ENCODE results near the gene NSMCE3. TPM values are rescaled to one million over a fixed set of nuclear protein-coding genes. Genes with fewer than 3 reads are reported as not detected.

The NSMCE3 gene
- total RNA-seq = 21.6 TPM

DNA sequence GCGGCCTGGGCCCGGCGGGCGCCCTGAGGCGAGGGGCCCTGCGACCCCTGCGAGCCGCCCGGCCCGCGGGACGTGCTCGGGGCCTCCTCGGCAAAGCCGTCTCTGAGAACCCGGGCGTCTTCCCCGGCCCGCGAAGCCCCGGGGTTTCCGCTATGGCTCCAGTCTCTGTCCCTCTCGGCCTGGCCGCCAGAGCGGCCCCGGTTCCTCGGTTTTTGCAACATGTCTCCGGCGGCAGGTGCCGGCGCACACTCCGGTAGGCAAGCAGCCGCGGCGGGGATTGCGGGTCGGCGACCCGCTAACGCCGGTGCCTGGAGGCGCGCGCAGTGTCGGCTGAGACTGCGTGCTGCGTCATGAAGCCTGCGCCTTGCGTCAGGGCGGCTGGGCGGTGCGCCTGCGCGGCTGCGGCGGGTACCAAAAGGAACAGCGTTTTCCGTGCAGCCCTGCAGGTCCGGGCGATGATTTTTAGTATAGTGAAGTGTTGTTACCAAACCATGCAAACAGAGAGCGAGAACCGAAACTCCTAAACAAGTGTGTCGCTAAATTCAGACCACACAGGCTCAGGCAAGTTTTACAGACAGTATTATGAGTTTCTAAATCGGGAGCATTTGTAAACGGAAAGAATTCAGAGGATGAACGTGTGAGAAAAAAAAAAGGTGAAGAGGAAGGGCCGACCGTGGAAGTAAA lies at the start of gene NSMCE3:
NSMCE3 (minus strand) TSS at position 338 of the 684 bp plus-strand sequence; CDS start at position 221, 117 bp downstream.
- intact Hi-C loops (cut with DNase I) = loop anchor here (5.0 kb wide), 1 partner anchor 553 kb away; the partner anchor contains the start of gene TJP1
- TF ChIP-seq, protein P1, sequence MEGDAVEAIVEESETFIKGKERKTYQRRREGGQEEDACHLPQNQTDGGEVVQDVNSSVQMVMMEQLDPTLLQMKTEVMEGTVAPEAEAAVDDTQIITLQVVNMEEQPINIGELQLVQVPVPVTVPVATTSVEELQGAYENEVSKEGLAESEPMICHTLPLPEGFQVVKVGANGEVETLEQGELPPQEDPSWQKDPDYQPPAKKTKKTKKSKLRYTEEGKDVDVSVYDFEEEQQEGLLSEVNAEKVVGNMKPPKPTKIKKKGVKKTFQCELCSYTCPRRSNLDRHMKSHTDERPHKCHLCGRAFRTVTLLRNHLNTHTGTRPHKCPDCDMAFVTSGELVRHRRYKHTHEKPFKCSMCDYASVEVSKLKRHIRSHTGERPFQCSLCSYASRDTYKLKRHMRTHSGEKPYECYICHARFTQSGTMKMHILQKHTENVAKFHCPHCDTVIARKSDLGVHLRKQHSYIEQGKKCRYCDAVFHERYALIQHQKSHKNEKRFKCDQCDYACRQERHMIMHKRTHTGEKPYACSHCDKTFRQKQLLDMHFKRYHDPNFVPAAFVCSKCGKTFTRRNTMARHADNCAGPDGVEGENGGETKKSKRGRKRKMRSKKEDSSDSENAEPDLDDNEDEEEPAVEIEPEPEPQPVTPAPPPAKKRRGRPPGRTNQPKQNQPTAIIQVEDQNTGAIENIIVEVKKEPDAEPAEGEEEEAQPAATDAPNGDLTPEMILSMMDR (IDR thresholded peaks at IDR 0.05) = no peak
- H3K9me3 ChIP-seq = no peaks in the 10 kb centered on the region

DNA sequence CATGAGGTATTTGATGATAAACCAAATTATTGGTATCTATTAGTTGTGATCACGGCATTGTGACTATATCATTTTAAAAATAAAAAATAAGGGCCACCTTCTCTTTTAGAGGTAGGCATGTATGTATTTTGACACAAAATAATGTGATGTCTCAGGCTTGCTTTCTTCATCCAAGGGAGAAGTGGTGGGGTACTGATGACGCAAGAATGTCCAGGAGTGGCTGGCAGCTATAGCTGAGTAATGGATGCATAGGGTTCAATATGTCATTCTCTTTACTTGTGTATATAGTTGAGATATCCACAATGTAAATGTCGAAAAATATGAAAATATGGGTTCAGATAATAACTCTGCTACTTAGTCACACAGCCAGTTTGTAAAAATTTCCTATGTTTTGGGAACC lies 46.8 kb upstream of the NSMCE3 start:
- intact Hi-C loops (cut with DNase I) = no loop called here

More for the DNA sequence above, at the start of gene NSMCE3:
- DNase-seq (ENCODE audit: low spot score in 2 of 2) = peak; percentile 52 to 93
- Histone ChIP-seq H3K36me3 (no peaks in the 10 kb centered on the region), H3K4me3 (peak within 1 kb of the TSS; percentile 75), H3K4me1 (peaks cover 3 to 11% of the 10 kb centered on the region in 2 donors), H3K27me3 (no peaks in the 10 kb centered on the region), H3K27ac (peak within 1 kb of the TSS; percentile 81 to 82)

DNA sequence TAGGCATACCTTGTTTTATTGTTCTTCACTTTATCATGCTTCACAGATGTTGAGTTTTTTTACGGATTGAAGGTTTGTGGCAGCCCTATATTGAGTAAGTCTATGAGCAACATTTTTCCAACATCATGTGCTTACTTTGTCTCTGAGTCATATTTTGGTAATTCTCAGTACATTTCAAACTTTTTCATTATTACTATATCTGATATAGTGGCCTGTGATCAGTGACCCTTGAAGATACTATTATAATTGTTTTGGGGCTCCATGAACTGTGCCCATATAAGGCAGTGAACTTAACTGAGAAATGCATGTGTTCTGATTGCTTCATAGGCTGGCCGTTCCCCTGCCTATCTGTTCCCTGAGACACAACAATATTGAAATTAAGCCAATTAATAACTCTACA lies 42.8 kb upstream of the NSMCE3 start:
- DNase-seq (ENCODE audit: low spot score in 2 of 2) = no peak
- H3K9me3 ChIP-seq = no peaks in the 10 kb centered on the region
- H3K4me1 ChIP-seq = no peaks in the 10 kb centered on the region
- no peaks in the 10 kb centered on the region for H3K36me3 ChIP-seq
- intact Hi-C loops (cut with DNase I) = no loop called here
- TF ChIP-seq, protein P1 (IDR thresholded peaks at IDR 0.05) = no peak
- no peak overlapping the region for H3K4me3 ChIP-seq
- H3K27ac ChIP-seq = no peak overlapping the region
- no peaks in the 10 kb centered on the region for H3K27me3 ChIP-seq

More for the DNA sequence above, 46.8 kb upstream of the NSMCE3 start:
- TF ChIP-seq, protein P1 (IDR thresholded peaks at IDR 0.05) = no peak
- no peak for DNase-seq (ENCODE audit: low spot score in 2 of 2)
- Histone ChIP-seq H3K27me3 (no peaks in the 10 kb centered on the region), H3K4me3 (no peak overlapping the region), H3K27ac (no peak overlapping the region), H3K9me3 (no peaks in the 10 kb centered on the region), H3K36me3 (no peaks in the 10 kb centered on the region), H3K4me1 (no peaks in the 10 kb centered on the region)

DNA sequence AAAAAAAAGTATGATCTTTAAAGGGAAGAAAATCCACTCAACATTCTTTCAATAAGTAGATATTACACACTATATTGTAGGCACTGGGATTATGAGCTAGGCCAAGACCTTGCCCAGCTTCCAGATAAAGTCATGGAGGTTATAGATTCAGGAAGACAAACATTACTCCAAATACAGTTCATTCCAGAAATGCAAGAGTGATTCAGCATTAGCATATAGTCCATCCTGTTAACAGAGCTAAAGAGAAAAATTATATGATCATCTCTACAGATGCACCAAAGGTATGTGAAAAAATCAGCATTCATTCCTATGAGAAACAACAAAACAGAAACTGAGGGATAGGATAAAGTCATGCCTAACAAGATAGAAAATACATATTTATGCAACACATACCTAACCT lies 42.1 kb upstream of the NSMCE3 start:
- Histone ChIP-seq H3K27me3 (no peaks in the 10 kb centered on the region), H3K27ac (no peak overlapping the region), H3K9me3 (no peaks in the 10 kb centered on the region), H3K36me3 (no peaks in the 10 kb centered on the region), H3K4me3 (no peak overlapping the region), H3K4me1 (no peaks in the 10 kb centered on the region)
- TF ChIP-seq, protein P1 (IDR thresholded peaks at IDR 0.05) = no peak
- no peak for DNase-seq (ENCODE audit: low spot score in 2 of 2)
- intact Hi-C loops (cut with DNase I) = no loop called here

DNA sequence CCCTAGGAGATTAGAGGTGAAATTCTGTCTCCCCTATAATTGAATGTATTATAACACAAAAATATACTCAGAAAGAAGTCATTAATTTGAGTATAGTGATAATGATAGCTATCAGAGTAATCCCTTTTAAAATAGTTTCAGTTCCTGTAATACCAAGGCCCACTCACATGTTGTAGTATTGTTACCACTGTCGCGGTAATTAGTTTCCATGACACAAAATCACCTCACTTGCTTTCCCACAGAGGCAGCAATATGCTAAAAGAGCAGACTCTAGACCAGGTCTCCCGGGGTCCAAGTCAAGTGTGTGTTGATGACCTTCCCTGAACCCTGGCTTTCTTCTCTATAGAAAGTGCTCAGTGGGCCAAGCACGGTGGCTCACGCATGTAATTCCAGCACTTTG lies 39.5 kb upstream of the NSMCE3 start:
- H3K4me1 ChIP-seq = no peaks in the 10 kb centered on the region
- DNase-seq (ENCODE audit: low spot score in 2 of 2) = no peak

More for the DNA sequence above, 39.5 kb upstream of the NSMCE3 start:
- Histone ChIP-seq H3K27ac (no peak overlapping the region), H3K4me3 (no peak overlapping the region), H3K9me3 (no peaks in the 10 kb centered on the region), H3K27me3 (no peaks in the 10 kb centered on the region), H3K36me3 (no peaks in the 10 kb centered on the region)
- intact Hi-C loops (cut with DNase I) = no loop called here
- TF ChIP-seq, protein P1 (IDR thresholded peaks at IDR 0.05) = no peak
